HEK293 (cell line): ENCODE measurements around the gene DCUN1D5.

Source experiments
- ATF2 ChIP-seq: fragments of 450-650 bp; formaldehyde crosslinking; IDR thresholded peaks from 2 replicates; pipeline ENCODE4 v1.5.1; 2016; ENCODE audit warnings: missing biosample characterization, missing genetic modification characterization, low read depth
- FEZF1 ChIP-seq: fragments of 450-650 bp; formaldehyde crosslinking; IDR thresholded peaks from 2 replicates; pipeline ENCODE4 v1.5.1; 2016; ENCODE audit warnings: missing biosample characterization, missing genetic modification characterization
- HOXA7 ChIP-seq: sonication (generic); formaldehyde crosslinking; IDR thresholded peaks from 2 replicates; pipeline ENCODE4 v1.8.1; 2022; ENCODE audit warnings: missing genetic modification reagents, borderline replicate concordance
- HOXD13 ChIP-seq: sonication (generic); formaldehyde crosslinking; IDR thresholded peaks from 2 replicates; pipeline ENCODE4 v1.8.0; 2022; ENCODE audit warnings: missing genetic modification reagents, borderline replicate concordance
- KLF7 ChIP-seq: fragments of 450-650 bp; formaldehyde crosslinking; IDR thresholded peaks from 2 replicates; pipeline ENCODE4 v1.5.1; 2016; ENCODE audit warnings: missing biosample characterization, missing genetic modification characterization, borderline replicate concordance
- PRDM4 ChIP-seq: fragments of 450-650 bp; formaldehyde crosslinking; IDR thresholded peaks from 2 replicates; pipeline ENCODE4 v1.5.1; 2017; ENCODE audit warnings: missing biosample characterization, missing genetic modification characterization
- REPIN1 ChIP-seq: fragments of 450-650 bp; formaldehyde crosslinking; IDR thresholded peaks from 2 replicates; pipeline ENCODE4 v1.5.1; 2017; ENCODE audit warnings: missing biosample characterization, missing genetic modification characterization, low read depth
- REST ChIP-seq: fragments of 450-650 bp; formaldehyde crosslinking; IDR thresholded peaks from 2 replicates; pipeline ENCODE4 v1.5.1; 2016; ENCODE audit warnings: missing biosample characterization, missing genetic modification characterization
- TCF7L2 ChIP-seq: IDR thresholded peaks from 2 replicates; pipeline ENCODE4 v1.6.1; 2011; ENCODE audit warnings: low read depth, mild to moderate bottlenecking, inconsistent platforms, low read length, moderate library complexity, borderline replicate concordance
- ZBTB48 ChIP-seq: fragments of 450-650 bp; formaldehyde crosslinking; IDR thresholded peaks from 2 replicates; pipeline ENCODE4 v1.5.1; 2016; ENCODE audit warnings: missing biosample characterization, missing genetic modification characterization
- ZBTB8A ChIP-seq: fragments of 450-650 bp; formaldehyde crosslinking; IDR thresholded peaks from 2 replicates; pipeline ENCODE4 v1.5.1; 2016; ENCODE audit warnings: missing biosample characterization, missing genetic modification characterization
- ZNF114 ChIP-seq: fragments of 450-650 bp; formaldehyde crosslinking; IDR thresholded peaks from 2 replicates; pipeline ENCODE4 v1.5.0; 2017; ENCODE audit warnings: missing biosample characterization, missing genetic modification characterization
- ZNF174 ChIP-seq: fragments of 450-650 bp; formaldehyde crosslinking; IDR thresholded peaks from 2 replicates; pipeline ENCODE4 v1.5.0; 2017; ENCODE audit warnings: missing biosample characterization, mild to moderate bottlenecking, missing genetic modification characterization
- ZNF175 ChIP-seq: fragments of 450-650 bp; formaldehyde crosslinking; IDR thresholded peaks from 2 replicates; pipeline ENCODE4 v1.5.1; 2016; ENCODE audit warnings: missing biosample characterization, missing genetic modification characterization
- ZNF211 ChIP-seq: fragments of 450-650 bp; formaldehyde crosslinking; IDR thresholded peaks from 2 replicates; pipeline ENCODE4 v1.5.1; 2016; ENCODE audit warnings: low read depth, missing biosample characterization, missing genetic modification characterization
- ZNF24 ChIP-seq: fragments of 450-650 bp; formaldehyde crosslinking; IDR thresholded peaks from 2 replicates; pipeline ENCODE4 v1.5.1; 2016; ENCODE audit warnings: missing biosample characterization, missing genetic modification characterization
- ZNF248 ChIP-seq: fragments of 450-650 bp; formaldehyde crosslinking; IDR thresholded peaks from 2 replicates; pipeline ENCODE4 v1.5.1; 2017; ENCODE audit warnings: missing biosample characterization, missing genetic modification characterization
- ZNF324 ChIP-seq: fragments of 450-650 bp; formaldehyde crosslinking; IDR thresholded peaks from 2 replicates; pipeline ENCODE4 v1.5.1; 2016; ENCODE audit warnings: missing biosample characterization, missing genetic modification characterization
- ZNF362 ChIP-seq: fragments of 450-650 bp; formaldehyde crosslinking; IDR thresholded peaks from 2 replicates; pipeline ENCODE4 v1.5.1; 2016; ENCODE audit warnings: missing biosample characterization, missing genetic modification characterization
- ZNF398 ChIP-seq: fragments of 450-650 bp; formaldehyde crosslinking; IDR thresholded peaks from 2 replicates; pipeline ENCODE4 v1.5.1; 2017; ENCODE audit warnings: missing biosample characterization, missing genetic modification characterization
- ZNF510 ChIP-seq: fragments of 450-650 bp; formaldehyde crosslinking; IDR thresholded peaks from 2 replicates; pipeline ENCODE4 v1.5.1; 2018; ENCODE audit warnings: mild to moderate bottlenecking, missing genetic modification characterization, missing biosample characterization; ENCODE audit not compliant: insufficient replicate concordance
- ZNF561 ChIP-seq: fragments of 450-650 bp; IDR thresholded peaks from 2 replicates; pipeline ENCODE4 v1.5.1; 2018; ENCODE audit warnings: missing biosample characterization, missing genetic modification characterization, borderline replicate concordance
- ZNF626 ChIP-seq: fragments of 450-650 bp; sonication (Bioruptor Pico); formaldehyde crosslinking; IDR thresholded peaks from 2 replicates; pipeline ENCODE4 v1.5.1; 2018; ENCODE audit warnings: missing biosample characterization, missing genetic modification characterization, inconsistent platforms
- ZNF707 ChIP-seq: fragments of 450-650 bp; formaldehyde crosslinking; IDR thresholded peaks from 2 replicates; pipeline ENCODE4 v1.5.1; 2016; ENCODE audit warnings: missing biosample characterization, missing genetic modification characterization
- ZNF830 ChIP-seq: fragments of 450-650 bp; IDR thresholded peaks from 2 replicates; pipeline ENCODE4 v1.5.0; 2018; ENCODE audit warnings: missing biosample characterization, missing genetic modification characterization, low read depth, mild to moderate bottlenecking, moderate library complexity
- ZNF837 ChIP-seq: fragments of 450-650 bp; formaldehyde crosslinking; IDR thresholded peaks from 2 replicates; pipeline ENCODE4 v1.5.1; 2016; ENCODE audit warnings: missing biosample characterization, missing genetic modification characterization
- ZNF843 ChIP-seq: fragments of 450-650 bp; formaldehyde crosslinking; IDR thresholded peaks from 2 replicates; pipeline ENCODE4 v1.5.1; 2016; ENCODE audit warnings: missing biosample characterization, missing genetic modification characterization
- ZSCAN16 ChIP-seq: fragments of 450-650 bp; formaldehyde crosslinking; IDR thresholded peaks from 2 replicates; pipeline ENCODE4 v1.5.1; 2016; ENCODE audit warnings: missing biosample characterization, missing genetic modification characterization
- ZSCAN5A ChIP-seq: fragments of 450-650 bp; formaldehyde crosslinking; IDR thresholded peaks from 2 replicates; pipeline ENCODE4 v1.5.1; 2016; ENCODE audit warnings: missing biosample characterization, missing genetic modification characterization

DCUN1D5 gene

GRCh38 chr11:103091801-103092524 lies at the start of gene DCUN1D5 (continued):
- no peak for TF ChIP-seq PRDM4
- no peak for TF ChIP-seq ZNF362 (tag by site-specific recombination)
- no peak for TF ChIP-seq ZBTB48 (tag by site-specific recombination)
- TF ChIP-seq ZNF174: no peak
- no peak for TF ChIP-seq ZSCAN5A (tag by site-specific recombination)
- no peak for TF ChIP-seq ZSCAN16
- no peak for TF ChIP-seq HOXD13 (CRISPR knock-in tag)
- TF ChIP-seq ZNF561 (tag by site-specific recombination): no peak
- TF ChIP-seq ZNF114: no peak
- TF ChIP-seq ZNF837 (tag by site-specific recombination): no peak
- TF ChIP-seq FEZF1 (tag by site-specific recombination): no peak
- no peak for TF ChIP-seq HOXA7 (CRISPR knock-in tag)
- no peak for TF ChIP-seq ZNF626 (tag by site-specific recombination)
- TF ChIP-seq KLF7: no peak
- TF ChIP-seq ZNF830 (tag by site-specific recombination): no peak
- no peak for TF ChIP-seq REPIN1
- TF ChIP-seq ZNF24: no peak
- no peak for TF ChIP-seq REST (tag by site-specific recombination)
- TF ChIP-seq ZNF175: no peak
- TF ChIP-seq ZNF510 (tag by site-specific recombination): no peak
- TF ChIP-seq ZNF707 (tag by site-specific recombination): no peak
- no peak for TF ChIP-seq TCF7L2
- TF ChIP-seq ZNF248 (tag by site-specific recombination): no peak
- TF ChIP-seq ZNF324 (tag by site-specific recombination): no peak
- no peak for TF ChIP-seq ZNF211 (tag by site-specific recombination)
- no peak for TF ChIP-seq ZBTB8A
- TF ChIP-seq ZNF398 (tag by site-specific recombination): no peak
- peak; percentile 69 for TF ChIP-seq ATF2 (tag by site-specific recombination)
- peak; percentile 18; the same call in 1 of the 2 replicates for TF ChIP-seq ZNF843
